ENCODE results near the gene TNRC18.
"Not testable (repeated sequence)": the region's sequence is repeated elsewhere in the genome, so short reads cannot be mapped to it uniquely, and the experiment has no call there.

Gene TNRC18

DNA sequence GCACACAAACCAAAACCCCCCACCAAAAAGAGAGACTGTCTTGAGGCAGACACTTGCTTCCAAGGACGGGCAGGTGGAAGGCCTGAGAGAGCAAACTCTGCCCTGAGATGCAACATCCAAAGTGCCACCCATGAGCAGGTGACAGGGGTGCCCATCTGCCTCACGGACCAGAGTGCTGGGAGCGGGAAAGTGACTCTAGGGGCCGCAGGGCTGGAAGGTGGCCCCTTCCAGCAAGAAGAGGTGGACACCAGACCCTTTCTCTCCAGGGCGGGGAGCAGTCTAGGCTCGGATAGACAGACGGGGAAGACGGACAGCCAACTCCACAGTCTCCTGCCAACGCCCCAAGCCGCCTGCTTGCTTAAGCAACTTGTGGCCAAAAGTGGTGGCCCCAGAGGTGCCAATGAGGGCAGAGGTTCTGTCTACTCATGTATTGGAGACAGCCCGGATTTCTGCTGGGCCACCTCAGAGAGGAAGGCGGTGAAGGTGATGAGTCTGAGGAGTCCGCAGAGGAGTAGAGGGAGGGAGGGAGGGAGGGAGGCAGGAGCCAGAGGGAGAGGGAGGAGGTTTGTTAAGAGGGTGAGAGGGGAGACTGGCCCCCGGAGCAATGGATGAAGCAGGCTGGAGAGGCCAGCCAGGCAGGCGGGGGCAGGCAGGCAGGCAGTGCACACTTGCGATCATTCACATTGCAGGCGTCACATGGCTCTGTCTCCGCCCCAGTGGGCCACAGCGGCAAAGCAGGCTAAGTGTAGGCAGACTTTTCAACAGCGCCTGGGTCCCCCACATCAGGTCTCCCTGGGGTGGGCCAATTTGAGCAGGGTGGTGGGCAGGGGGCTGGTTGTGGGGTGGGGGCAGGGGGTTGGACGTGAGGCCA, 75.3 kb downstream of the TNRC18 start:
- no peak for DNase-seq

GRCh38 chr7:5345671-5346070, 78.0 kb downstream of the TNRC18 start:
- no peak for DNase-seq

DNA sequence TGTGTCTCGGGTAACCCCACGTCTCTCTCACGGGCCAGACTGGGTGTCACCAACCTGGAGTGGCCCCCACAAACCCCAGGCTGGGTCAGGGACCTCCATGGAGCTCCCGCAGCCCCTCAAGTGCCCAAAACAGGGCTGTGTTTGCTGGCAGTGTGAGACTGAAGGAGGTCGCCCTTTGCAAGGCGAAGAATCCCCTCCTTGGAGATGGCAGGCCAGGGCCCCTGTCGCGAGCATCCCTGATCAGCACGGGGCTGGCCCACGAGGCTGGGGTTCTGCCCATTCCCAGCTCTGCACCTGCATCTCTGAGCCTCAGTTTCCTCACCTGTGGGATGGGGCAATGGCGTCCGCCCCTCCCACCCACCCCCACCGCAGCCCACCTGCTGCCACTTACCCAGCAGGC, 78.5 kb downstream of the TNRC18 start:
- no peak for DNase-seq

DNA sequence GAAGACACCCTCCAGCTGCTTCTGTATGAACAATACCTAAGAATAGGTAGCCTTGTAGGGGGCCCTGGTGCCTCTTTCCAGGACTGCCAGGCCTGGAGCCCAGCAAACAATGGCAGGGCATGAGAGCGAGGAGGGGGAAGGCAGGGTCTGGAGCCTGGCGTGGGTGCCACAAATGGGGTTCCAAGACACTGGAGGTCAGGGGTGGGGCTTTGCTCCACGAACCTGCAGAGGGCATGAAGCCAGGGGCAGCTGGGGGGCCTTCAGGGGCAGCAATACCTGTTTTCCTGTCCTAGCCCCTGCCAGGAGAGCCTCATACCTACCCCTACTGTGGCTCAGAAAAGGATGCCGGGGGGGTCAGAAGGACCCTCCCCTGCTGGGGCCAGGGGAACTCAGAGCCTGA, 79.3 kb downstream of the TNRC18 start:
- DNase-seq, result no peak

GRCh38 chr7:5343884-5344283, 79.8 kb downstream of the TNRC18 start:
- DNase-seq, result no peak

GRCh38 chr7:5342631-5343030, 81.0 kb downstream of the TNRC18 start:
- DNase-seq, result no peak

DNA sequence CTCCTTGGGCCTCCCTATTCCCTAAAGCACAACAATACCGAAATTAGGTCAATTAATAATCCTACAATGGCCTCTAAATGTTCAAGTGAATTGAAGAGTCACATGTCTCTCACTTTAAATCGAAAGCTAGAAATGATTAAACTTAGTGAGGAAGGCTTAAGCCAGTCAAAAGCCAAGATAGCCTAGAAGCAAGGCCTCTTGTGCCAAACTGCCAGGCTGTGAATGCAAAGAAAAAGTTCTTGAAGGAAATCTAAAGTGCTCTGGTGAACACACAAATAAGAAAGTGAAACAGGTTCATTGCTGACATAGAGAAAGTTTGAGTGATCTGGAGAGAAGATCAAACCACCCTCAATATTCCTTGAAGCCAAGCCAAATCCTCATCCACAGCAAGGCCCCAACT, 83.7 kb downstream of the TNRC18 start:
- DNase-seq, result no peak

DNA sequence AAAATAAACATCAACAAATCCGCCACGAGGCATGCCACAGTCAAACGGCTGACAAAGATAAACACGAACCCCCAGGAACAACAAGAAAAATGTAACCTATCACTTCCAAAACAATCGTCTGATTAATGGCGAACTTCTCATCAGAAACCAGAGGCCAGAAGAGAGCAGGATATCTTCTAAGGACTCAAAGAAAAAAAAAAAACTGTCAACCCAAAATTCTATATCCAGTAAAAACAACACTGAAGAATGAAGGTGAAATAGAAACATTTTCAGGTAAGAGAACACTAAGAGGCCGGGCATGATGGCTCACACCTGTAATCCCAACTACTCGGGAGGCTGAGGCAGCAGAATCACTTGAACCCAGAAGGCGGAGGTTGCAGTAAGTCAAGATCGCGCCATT, 86.6 kb downstream of the TNRC18 start:
- DNase-seq, result no peak

DNA sequence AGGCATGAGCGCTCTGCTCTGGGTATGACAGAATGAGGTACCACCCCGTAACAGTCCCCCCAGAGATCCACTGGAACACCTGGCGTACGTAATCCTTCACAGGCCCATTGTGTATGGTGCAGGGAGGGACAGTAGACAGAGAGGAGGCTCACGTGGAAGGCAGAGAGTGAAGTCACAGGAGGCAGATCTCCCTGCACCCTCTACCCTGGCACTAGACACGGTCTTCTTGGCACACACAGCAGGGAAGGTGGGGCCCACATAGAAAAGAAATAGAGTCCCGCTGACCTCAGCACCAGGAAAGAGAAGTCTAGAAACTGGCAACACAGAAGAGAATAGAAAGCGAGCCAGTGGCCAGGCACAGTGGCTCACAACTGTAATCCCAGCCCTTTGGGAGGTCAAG, 89.0 kb downstream of the TNRC18 start:
- DNase-seq, result no peak

GRCh38 chr7:5333121-5334045, 90.3 kb downstream of the TNRC18 start:
- DNase-seq, result no peak

- DNase-seq, result no peak
Observed at GRCh38 chr7:5332579-5332978, 91.1 kb downstream of the TNRC18 start.

DNA sequence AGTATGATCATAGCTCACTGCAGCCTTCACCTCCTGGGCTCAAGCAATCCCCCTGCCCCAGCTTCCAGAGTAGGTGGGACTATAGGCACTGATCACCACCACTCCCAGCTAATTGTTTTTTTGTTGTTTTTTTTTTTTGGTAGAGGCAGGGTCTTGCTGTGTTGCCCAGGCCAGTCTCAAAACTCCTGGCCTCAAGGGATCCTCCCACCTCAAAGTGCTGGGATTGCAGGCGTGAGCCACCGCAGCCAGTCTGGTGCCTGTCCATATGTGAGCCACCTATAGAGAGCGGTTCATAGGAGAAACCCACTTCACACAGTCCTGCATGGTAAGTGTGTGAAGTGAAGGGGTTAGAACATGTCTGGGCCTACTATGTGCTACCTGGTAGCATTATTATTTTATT, 93.3 kb downstream of the TNRC18 start:
- no peak for DNase-seq

DNA sequence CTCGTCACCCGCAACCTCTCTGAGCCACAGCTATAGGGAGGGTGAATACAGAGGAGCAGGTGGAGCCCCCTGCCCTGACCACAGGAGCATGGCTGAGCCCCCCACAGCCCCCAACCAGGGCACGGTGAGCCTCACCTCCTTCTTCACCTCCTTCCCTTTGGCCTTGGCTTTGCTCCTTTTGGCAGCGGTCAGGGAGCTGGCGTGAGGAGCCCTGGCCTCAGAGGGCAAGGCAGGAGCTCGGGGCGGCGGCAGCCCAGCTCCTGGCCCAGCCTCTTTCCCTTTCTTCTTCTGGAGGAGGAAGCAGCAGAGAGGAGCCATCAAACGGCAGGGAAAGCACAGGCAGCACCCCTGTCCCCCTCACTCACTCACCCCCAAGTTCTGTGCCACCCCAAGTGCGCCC, 98.7 kb downstream of the TNRC18 start:
- no peak for DNase-seq

DNA sequence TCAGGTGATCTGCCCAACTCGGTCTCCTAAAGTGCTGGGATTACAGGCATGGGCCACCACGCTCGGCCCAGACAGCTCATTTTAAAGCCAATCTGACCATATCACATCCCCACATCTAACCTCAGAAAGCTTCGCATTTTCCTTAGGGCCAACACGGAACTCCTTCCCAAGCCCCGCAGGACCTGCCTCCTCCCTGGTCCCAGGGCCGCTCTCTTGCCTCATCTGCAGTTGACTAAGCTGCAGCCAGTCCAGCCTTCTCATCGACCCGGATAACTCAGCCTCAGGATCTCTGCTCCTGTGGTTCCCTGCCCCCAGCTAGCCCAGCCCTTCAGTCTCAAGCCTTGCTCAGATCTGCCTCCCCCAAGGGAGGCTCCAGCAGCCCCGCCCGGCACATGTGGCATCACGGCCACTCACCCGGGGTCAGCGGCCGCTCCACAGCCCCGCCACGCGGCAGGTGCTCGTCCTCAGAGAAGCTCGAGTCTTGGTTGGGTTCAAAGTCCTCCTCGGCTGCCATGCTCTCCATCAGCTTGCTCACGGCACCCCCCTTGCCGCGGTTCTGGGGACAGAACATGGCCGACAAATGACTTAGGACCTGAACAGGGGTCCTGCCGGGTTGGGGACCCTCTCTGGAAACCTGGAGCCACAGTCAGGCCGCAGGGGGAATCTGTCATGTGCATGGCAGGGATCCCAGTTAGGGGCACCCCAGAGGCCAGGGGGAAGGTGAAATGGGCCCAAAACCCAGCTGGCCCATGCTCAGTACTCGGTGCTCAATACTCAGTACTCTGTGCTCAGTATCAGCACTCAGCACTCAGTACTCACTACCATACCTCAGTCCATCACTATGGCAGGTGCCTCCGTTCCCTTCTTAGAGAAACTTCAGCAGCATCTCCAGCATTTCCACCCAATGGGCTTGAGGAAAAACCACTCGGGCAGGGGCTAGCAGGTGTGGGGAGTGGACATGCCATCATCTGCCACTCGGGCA, 99.5 kb downstream of the TNRC18 start:
- not testable (repeated sequence) for DNase-seq

GRCh38 chr7:5322621-5323410, 100.8 kb downstream of the TNRC18 start:
- DNase-seq, result no peak

- DNase-seq, result no peak
Observed at GRCh38 chr7:5320802-5321396, 102.7 kb downstream of the TNRC18 start.

- no peak for DNase-seq
Observed at GRCh38 chr7:5320391-5320790, 103.2 kb downstream of the TNRC18 start.

GRCh38 chr7:5318613-5319012, 105.0 kb downstream of the TNRC18 start:
- DNase-seq, result not testable (repeated sequence)

GRCh38 chr7:5315761-5316160, 107.9 kb downstream of the TNRC18 start:
- DNase-seq, result no peak

DNA sequence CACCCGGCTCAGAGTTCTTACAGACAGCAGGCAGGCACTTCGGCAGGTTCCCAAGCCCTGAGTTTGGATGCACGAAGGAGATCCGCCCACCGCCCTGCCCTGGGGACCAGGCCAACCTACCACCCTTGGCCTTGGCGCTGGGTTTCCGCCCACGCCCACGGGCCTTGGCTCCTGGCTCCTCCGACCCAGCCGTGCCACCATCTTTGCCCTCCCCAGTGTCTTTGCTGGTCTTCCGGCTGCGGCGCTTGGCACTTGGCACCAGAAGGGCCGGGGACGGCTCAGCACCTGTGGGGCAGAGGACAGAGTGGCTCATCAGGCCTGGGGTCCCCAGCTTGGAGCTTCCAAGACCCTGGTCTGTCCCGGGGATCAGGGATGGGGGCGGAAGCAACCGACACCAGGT, 108.8 kb downstream of the TNRC18 start:
- no peak for DNase-seq

Measured in central memory CD4-positive, alpha-beta T cell (primary cell).